Vagina (tissue), 2 donors: ENCODE data around the gene ZNF616. TPM values are rescaled to one million over a fixed set of nuclear protein-coding genes. Genes with fewer than 3 reads are reported as not detected.
"Not testable (repeated sequence)": the region's sequence is repeated elsewhere in the genome, so short reads cannot be mapped to it uniquely, and the experiment has no call there.

Experiments
- DNase-seq, 2 donors: peaks; one replicate each; pipeline ENCODE4 v3.0.0-alpha.2; 2017; ENCODE audit errors: extremely low spot score in 2 of 2
- H3K27ac ChIP-seq: fragments of 200-600 bp; sonication (generic); one replicate; pipeline ENCODE4 v1.5.1; 2019
- H3K27me3 ChIP-seq: fragments of 200-600 bp; sonication (generic); one replicate; pipeline ENCODE4 v1.5.1; 2019
- H3K36me3 ChIP-seq, 2 donors: fragments of 200-600 bp; sonication (generic); one replicate each; pipeline ENCODE4 v1.5.1; 2017 to 2019
- H3K4me1 ChIP-seq: fragments of 200-600 bp; sonication (generic); one replicate; pipeline ENCODE4 v1.5.1; 2019
- H3K4me3 ChIP-seq, 2 donors: fragments of 200-600 bp; sonication (generic); 1 replicate in 1 of 2; 2 replicates in 1 of 2; pipeline ENCODE4 v1.5.1; 2016 to 2019
- H3K9me3 ChIP-seq: fragments of 200-600 bp; sonication (generic); one replicate; pipeline ENCODE4 v1.5.1; 2019
- CTCF ChIP-seq, 3 experiments: fragments of 450-650 bp in 2 of 3; fragments of 200-600 bp in 1 of 3; sonication (generic) in 1 of 3; IDR thresholded peaks; one replicate each; pipeline ENCODE4 v1.5.1; 2017 to 2019; ENCODE audit warnings: antibody characterized with exemption in 3 of 3, mild to moderate bottlenecking in 2 of 3, moderate library complexity in 2 of 3
- POLR2A ChIP-seq, 2 donors: fragments of 450-650 bp; IDR thresholded peaks; one replicate each; pipeline ENCODE4 v1.6.1; 2017; ENCODE audit warnings: antibody characterized with exemption in 2 of 2, mild to moderate bottlenecking in 2 of 2, moderate library complexity in 2 of 2
- POLR2AphosphoS5 ChIP-seq, 2 donors: sonication (generic); formaldehyde crosslinking; IDR thresholded peaks; one replicate each; pipeline ENCODE4 v1.9.0; 2017; ENCODE audit warnings: antibody characterized with exemption in 2 of 2, mild to moderate bottlenecking in 2 of 2, low read depth in 1 of 2; ENCODE audit not compliant: insufficient read depth in 1 of 2
- intact Hi-C: fragments of 100-400 bp; cut with DNase I; formaldehyde crosslinking; loops from one replicate; pipeline ENCODE4 v1.15.1; 2023
- total RNA-seq: library from RNA; depleted of rRNA; stranded (reverse); fragments of >200 nt; gene quantifications from one replicate; pipeline ENCODE4 v1.2.3, GENCODE V29; 2016

Gene ZNF616
- total RNA-seq, 1 donor from 2014 or later, result 2.7 TPM

GRCh38 chr19:52101866-52102562, 37.7 kb downstream of the ZNF616 start:
- intact Hi-C loops, result no loop called here
- Histone ChIP-seq H3K4me3 (no peak overlapping the region), H3K27me3 (no peaks in the 10 kb centered on the region), H3K36me3 (no peaks in the 10 kb centered on the region), H3K4me1 (no peaks in the 10 kb centered on the region), H3K9me3 (peaks cover 3% of the 10 kb centered on the region), H3K27ac (no peak overlapping the region)
- TF ChIP-seq CTCF (IDR thresholded peaks at IDR 0.05), result no peak
- no peak for TF ChIP-seq POLR2AphosphoS5 (IDR thresholded peaks at IDR 0.05; ENCODE audit: insufficient read depth in 1 of 2, low read depth in 1 of 2)
- no peak for TF ChIP-seq POLR2A (IDR thresholded peaks at IDR 0.05)
- DNase-seq, result no peak

- intact Hi-C loops, result no loop called here
Measured at GRCh38 chr19:52099497-52100138, 40.1 kb downstream of the ZNF616 start.

GRCh38 chr19:52096416-52096815, 43.3 kb downstream of the ZNF616 start:
- H3K4me1 ChIP-seq, result peaks cover 35% of the 10 kb centered on the region
- H3K9me3 ChIP-seq, H3K36me3 ChIP-seq, DNase-seq, intact Hi-C loops, H3K27me3 ChIP-seq, H3K27ac ChIP-seq, H3K4me3 ChIP-seq: not testable (repeated sequence)

More at GRCh38 chr19:52099497-52100138, 40.1 kb downstream of the ZNF616 start:
- H3K36me3 ChIP-seq, result no peaks in the 10 kb centered on the region
- TF ChIP-seq POLR2AphosphoS5 (IDR thresholded peaks at IDR 0.05; ENCODE audit: insufficient read depth in 1 of 2, low read depth in 1 of 2) (no peak), POLR2A (IDR thresholded peaks at IDR 0.05) (no peak), CTCF (IDR thresholded peaks at IDR 0.05) (no peak)
- peaks cover 5% of the 10 kb centered on the region for H3K4me1 ChIP-seq
- H3K4me3 ChIP-seq, result no peak overlapping the region
- H3K27ac ChIP-seq, result no peak overlapping the region
- H3K9me3 ChIP-seq, result peaks cover 3% of the 10 kb centered on the region
- no peaks in the 10 kb centered on the region for H3K27me3 ChIP-seq
- DNase-seq, result no peak

- TF ChIP-seq POLR2AphosphoS5 (IDR thresholded peaks at IDR 0.05; ENCODE audit: insufficient read depth in 1 of 2, low read depth in 1 of 2) (peak; percentile 76 to 77), CTCF (IDR thresholded peaks at IDR 0.05) (no peak), POLR2A (IDR thresholded peaks at IDR 0.05) (peak in 1 of 2 donors; percentile 18)
- Histone ChIP-seq H3K4me3 (peak within 1 kb of the TSS; percentile 69 to 87), H3K9me3 (peaks cover 3% of the 10 kb centered on the region), H3K36me3 (peaks cover 0 to 17% of the 10 kb centered on the region in 2 donors), H3K27ac (peak within 1 kb of the TSS; percentile 22), H3K27me3 (no peaks in the 10 kb centered on the region), H3K4me1 (peaks cover 35% of the 10 kb centered on the region)
- intact Hi-C loops, result no loop called here
- peak in 1 of 2 donors; percentile 91 for DNase-seq
Measured at GRCh38 chr19:52095172-52096014, 44.3 kb downstream of the ZNF616 start, which contains the start of gene ZNF841. Gene ZNF841 (minus strand): TSS chr19:52095765. CDS start chr19:52084801, 10,964 bp downstream.

- Histone ChIP-seq H3K36me3 (peaks cover 0 to 23% of the 10 kb centered on the region in 2 donors), H3K9me3 (peaks cover 8% of the 10 kb centered on the region), H3K4me1 (peaks cover 35% of the 10 kb centered on the region), H3K27me3 (no peaks in the 10 kb centered on the region), H3K27ac (peak overlapping the region; percentile 22), H3K4me3 (peak overlapping the region; percentile 69 to 87)
- DNase-seq, result no peak
- no peak for TF ChIP-seq POLR2A (IDR thresholded peaks at IDR 0.05)
- TF ChIP-seq POLR2AphosphoS5 (IDR thresholded peaks at IDR 0.05; ENCODE audit: insufficient read depth in 1 of 2, low read depth in 1 of 2), result no peak
- TF ChIP-seq CTCF (IDR thresholded peaks at IDR 0.05), result no peak
- intact Hi-C loops, result no loop called here
Measured at GRCh38 chr19:52094526-52095130, 45.1 kb downstream of the ZNF616 start.
